Left lung (tissue), 10 donors: ENCODE measurements around the gene CEP95. TPM values are rescaled to one million over a fixed set of nuclear protein-coding genes. Genes with fewer than 3 reads are reported as not detected.

Experiments
- ATAC-seq: fragments of 200-7000 bp; cut with Tn5 transposase; one replicate; pipeline ENCODE4 v1.9.1; 2020; ENCODE audit warnings: moderate library complexity
- DNase-seq, 4 donors: peaks; one replicate each; pipeline ENCODE4 v3.0.0-alpha.2; 2013 to 2020
- H3K27ac ChIP-seq, 2 donors: fragments of 200-600 bp; sonication (generic) in 1 of 2; one replicate each; pipeline versions ENCODE4 v1.5.0 to v1.8.0; 2020 to 2021
- H3K27me3 ChIP-seq, 2 donors: fragments of 200-600 bp; sonication (generic) in 1 of 2; one replicate each; pipeline versions ENCODE4 v1.5.0 to v1.8.0; 2020 to 2021
- H3K36me3 ChIP-seq, 2 donors: fragments of 200-600 bp; sonication (generic) in 1 of 2; one replicate each; pipeline versions ENCODE4 v1.5.0 to v1.8.0; 2020 to 2021
- H3K4me1 ChIP-seq, 2 donors: fragments of 200-600 bp; one replicate each; pipeline ENCODE4 v1.8.0; 2021
- H3K4me3 ChIP-seq, 2 donors: fragments of 200-600 bp; sonication (generic) in 1 of 2; one replicate each; pipeline versions ENCODE4 v1.5.0 to v1.8.0; 2020 to 2021; ENCODE audit warnings: mild to moderate bottlenecking in 1 of 2
- H3K9me3 ChIP-seq, 2 donors: fragments of 200-600 bp; sonication (generic) in 1 of 2; one replicate each; pipeline versions ENCODE4 v1.5.0 to v1.8.0; 2020 to 2021
- intact Hi-C, 2 donors: fragments of 100-400 bp; cut with DNase I; formaldehyde crosslinking; loops; one replicate each; pipeline versions ENCODE4 v1.11.2 to v1.14.2; 2022
- polyA plus RNA-seq, 6 donors: library from polyadenylated mRNA; unstranded; fragments of 120-200 nt; gene quantifications; one replicate each; pipeline ENCODE4 v1.2.1, GENCODE V29; 2013; ENCODE audit not compliant: insufficient read length in 6 of 6
- total RNA-seq, 2 donors: library from RNA; stranded (reverse); fragmentation: NEBNext Ultra II Directional; extraction: Animal tissue kit (Norgen Biotek cat#: 25700); gene quantifications; one replicate each; pipeline ENCODE4 v1.2.1, GENCODE V29; 2021
- TF ChIP-seq, protein P1 (sequence below), 2 donors: fragments of 200-600 bp; sonication (generic) in 1 of 2; IDR thresholded peaks; one replicate each; pipeline versions ENCODE4 v1.5.0 to v1.8.0; 2021; ENCODE audit warnings: antibody characterized with exemption in 2 of 2
- donor health status: DM: no; HTN: yes; CAD: no.
- donor health status: DM: no; HTN: no; CAD: no.

CEP95 gene
- total and polyA plus RNA-seq, 8 donors: 21.2 to 202 (median 148) TPM

DNA sequence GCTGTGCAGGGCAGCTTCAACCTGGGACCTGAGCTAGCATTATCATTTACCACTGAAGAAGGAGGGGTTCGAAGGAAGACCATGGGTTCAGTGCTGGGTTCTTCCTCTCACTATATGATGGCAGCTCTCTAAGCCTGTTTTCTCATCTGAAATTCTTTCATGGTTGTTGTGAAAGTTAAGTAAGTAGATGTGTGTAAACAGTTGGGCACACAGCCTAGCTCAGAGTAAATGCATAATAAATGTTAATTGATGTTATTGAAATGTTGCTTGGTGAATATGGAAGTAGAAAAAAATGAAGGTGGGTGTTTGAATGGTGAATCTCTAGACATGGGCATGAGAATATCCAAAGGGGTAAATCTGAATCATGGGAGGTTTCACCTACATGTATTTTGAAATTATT lies 9.1 kb downstream of the CEP95 start:
- no peaks in the 10 kb centered on the region for H3K9me3 ChIP-seq
- ATAC-seq (no peak), DNase-seq (no peak)
- peaks cover 0 to 98% of the 10 kb centered on the region in 2 donors for H3K36me3 ChIP-seq
- H3K27ac ChIP-seq: no peak overlapping the region
- no peaks in the 10 kb centered on the region for H3K27me3 ChIP-seq
- intact Hi-C loops: no loop called here
- H3K4me1 ChIP-seq: no peaks in the 10 kb centered on the region
- no peak overlapping the region for H3K4me3 ChIP-seq
- TF ChIP-seq, protein P1, sequence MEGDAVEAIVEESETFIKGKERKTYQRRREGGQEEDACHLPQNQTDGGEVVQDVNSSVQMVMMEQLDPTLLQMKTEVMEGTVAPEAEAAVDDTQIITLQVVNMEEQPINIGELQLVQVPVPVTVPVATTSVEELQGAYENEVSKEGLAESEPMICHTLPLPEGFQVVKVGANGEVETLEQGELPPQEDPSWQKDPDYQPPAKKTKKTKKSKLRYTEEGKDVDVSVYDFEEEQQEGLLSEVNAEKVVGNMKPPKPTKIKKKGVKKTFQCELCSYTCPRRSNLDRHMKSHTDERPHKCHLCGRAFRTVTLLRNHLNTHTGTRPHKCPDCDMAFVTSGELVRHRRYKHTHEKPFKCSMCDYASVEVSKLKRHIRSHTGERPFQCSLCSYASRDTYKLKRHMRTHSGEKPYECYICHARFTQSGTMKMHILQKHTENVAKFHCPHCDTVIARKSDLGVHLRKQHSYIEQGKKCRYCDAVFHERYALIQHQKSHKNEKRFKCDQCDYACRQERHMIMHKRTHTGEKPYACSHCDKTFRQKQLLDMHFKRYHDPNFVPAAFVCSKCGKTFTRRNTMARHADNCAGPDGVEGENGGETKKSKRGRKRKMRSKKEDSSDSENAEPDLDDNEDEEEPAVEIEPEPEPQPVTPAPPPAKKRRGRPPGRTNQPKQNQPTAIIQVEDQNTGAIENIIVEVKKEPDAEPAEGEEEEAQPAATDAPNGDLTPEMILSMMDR (IDR thresholded peaks at IDR 0.05): no peak

DNA sequence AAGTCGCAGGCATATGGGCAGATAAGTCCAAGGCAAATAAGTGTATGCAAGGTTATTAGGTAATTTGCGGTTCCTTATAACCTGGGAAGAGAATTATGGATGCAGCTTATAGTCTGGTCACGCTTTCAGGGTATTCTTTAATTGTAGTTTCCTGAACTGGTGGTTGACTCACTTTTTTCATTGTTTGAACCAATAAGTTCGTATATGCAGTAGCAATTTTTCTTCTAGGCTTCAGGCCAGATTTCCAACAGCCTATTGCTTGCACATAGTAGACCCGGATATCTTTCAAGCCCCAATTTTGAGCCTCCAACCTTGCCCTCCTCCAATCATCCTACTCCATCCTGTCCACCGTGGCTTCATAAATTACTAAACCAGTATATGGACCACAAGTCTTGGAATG lies 12.8 kb downstream of the CEP95 start:
- no peaks in the 10 kb centered on the region for H3K27me3 ChIP-seq
- TF ChIP-seq, protein P1 (IDR thresholded peaks at IDR 0.05): no peak
- H3K36me3 ChIP-seq: peaks cover 0 to 100% of the 10 kb centered on the region in 2 donors
- intact Hi-C loops: no loop called here
- H3K4me1 ChIP-seq: no peaks in the 10 kb centered on the region
- ATAC-seq (no peak), DNase-seq (no peak)
- H3K4me3 ChIP-seq: no peak overlapping the region
- H3K9me3 ChIP-seq: no peaks in the 10 kb centered on the region
- no peak overlapping the region for H3K27ac ChIP-seq

DNA sequence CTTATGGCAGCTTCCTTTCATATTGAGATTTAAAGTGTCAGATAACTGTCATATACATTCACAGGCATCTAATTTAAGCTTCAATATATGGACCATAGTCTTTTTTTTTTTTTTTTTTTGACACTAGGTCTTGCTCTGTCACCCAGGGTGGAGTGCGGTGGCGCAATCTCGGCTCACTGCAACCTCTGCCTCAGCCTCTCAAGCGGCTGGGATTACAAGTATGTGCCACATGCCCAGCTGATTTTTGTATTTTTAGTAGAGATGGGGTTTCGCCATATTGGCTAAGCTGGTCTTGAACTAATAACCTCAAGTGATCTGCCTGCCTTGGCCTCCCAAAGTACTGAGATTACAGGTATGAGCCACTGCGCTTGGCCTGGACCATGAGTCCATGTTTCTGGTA lies 13.6 kb downstream of the CEP95 start:
- Histone ChIP-seq H3K36me3 (peaks cover 0 to 100% of the 10 kb centered on the region in 2 donors), H3K9me3 (no peaks in the 10 kb centered on the region), H3K4me3 (no peak overlapping the region), H3K27ac (no peak overlapping the region), H3K27me3 (no peaks in the 10 kb centered on the region), H3K4me1 (no peaks in the 10 kb centered on the region)
- ATAC-seq: no peak
- TF ChIP-seq, protein P1 (IDR thresholded peaks at IDR 0.05): no peak
- no peak for DNase-seq
- intact Hi-C loops: no loop called here

DNA sequence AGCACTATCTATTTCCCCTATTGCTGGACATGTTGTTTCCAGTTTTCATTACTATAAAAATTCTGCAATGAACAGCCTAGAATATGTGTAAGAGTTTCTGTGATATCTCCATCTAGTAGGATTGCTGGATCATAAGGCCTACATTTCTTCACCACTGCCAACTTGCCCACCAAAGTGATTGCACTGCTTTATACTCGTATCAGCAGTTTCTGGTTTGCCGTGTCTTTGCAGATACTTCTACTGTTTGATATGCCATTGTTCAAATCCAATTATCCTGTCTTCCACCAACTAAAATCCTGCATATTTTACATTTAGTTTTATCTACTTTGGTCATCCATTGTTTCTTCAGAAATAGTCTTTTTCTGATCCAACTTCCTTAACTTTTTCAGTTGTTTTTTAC lies 21.1 kb downstream of the CEP95 start:
- Histone ChIP-seq H3K4me3 (no peak overlapping the region), H3K4me1 (no peaks in the 10 kb centered on the region), H3K27ac (no peak overlapping the region), H3K9me3 (no peaks in the 10 kb centered on the region), H3K36me3 (peaks cover 0 to 98% of the 10 kb centered on the region in 2 donors), H3K27me3 (no peaks in the 10 kb centered on the region)
- intact Hi-C loops: no loop called here
- TF ChIP-seq, protein P1 (IDR thresholded peaks at IDR 0.05): no peak
- ATAC-seq (no peak), DNase-seq (no peak)

DNA sequence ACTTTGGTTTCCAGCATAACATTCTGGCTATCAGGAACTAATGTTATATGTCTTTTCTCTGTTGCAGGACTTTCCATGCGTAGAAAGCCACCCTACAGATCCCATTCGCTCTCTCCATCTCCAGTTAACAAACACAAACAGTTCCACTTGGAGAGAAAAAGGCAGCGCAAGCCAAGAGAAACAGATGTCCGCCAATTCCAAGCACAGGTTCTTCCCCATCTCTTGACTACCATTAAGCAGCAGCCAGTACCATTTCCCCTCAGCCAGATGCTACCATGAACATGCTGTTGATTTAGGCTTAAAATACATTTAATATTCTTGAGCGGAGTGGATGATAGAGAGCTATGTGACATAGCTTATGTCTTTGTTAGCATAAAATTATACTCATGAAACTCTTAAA lies 22.4 kb downstream of the CEP95 start:
- DNase-seq (no peak), ATAC-seq (no peak)
- Histone ChIP-seq H3K36me3 (peaks cover 0 to 98% of the 10 kb centered on the region in 2 donors), H3K27ac (no peak overlapping the region), H3K9me3 (no peaks in the 10 kb centered on the region), H3K27me3 (no peaks in the 10 kb centered on the region), H3K4me1 (no peaks in the 10 kb centered on the region), H3K4me3 (no peak overlapping the region)
- TF ChIP-seq, protein P1 (IDR thresholded peaks at IDR 0.05): no peak
- intact Hi-C loops: no loop called here
